ENCODE results near the gene FKBP6.
"Not testable (repeated sequence)": the region's sequence is repeated elsewhere in the genome, so short reads cannot be mapped to it uniquely, and the experiment has no call there.

Gene FKBP6

DNA sequence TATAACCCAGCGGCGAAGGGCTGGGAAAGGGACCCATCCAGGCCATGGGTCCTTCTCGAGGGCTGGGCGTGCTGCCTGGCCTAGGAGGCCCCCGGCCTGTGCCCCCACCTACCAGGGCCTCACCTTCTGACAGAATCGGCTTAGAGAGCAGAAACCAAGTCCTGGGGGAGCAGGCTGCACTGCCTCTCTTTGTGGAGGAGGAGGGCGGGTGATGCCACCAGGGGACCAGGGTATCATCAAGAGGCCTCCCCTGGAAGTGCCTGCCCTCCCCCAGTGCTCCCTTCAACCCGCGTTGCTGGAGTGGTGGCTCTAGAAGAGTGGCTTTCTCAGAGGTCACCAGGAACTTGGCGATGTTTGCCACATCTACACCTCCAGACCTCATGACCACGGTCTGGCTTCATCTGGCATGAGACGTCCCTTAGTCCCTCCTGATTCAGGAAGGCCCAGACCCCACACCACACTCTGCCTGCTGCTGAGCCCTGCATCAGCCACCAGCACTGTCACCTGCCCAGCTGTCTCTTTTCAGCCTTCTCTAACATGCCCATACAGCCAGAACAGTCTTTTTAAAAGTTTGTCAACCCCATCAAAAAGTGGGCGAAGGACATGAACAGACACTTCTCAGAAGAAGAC lies 31.9 kb downstream of the FKBP6 start:
- no peak overlapping the region for H3K9ac ChIP-seq (ENCODE audit: insufficient read length, low read depth)
- TF ChIP-seq SUZ12 (IDR thresholded peaks at IDR 0.05; ENCODE audit: extremely low read depth, insufficient read depth, insufficient read length) (no peak), ZNF274 (IDR thresholded peaks at IDR 0.05; ENCODE audit: low read depth, low read length) (no peak), YY1 (IDR thresholded peaks at IDR 0.05; ENCODE audit: insufficient read depth, insufficient read length) (no peak)

DNA sequence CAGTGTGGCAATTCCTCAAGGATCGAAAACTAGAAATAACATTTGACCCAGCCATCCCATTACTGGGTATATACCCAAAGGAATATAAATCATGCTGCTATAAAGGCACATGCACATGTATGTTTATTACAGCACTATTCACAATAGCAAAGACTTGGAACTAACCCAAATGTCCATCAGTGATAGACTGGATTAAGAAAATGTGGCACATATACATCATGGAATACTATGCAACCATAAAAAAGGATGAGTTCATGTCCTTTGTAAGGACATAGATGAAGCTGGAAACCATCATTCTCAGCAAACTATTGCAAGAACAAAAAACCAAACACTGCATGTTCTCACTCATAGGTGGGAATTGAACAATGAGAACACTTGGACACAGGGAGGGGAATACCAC lies 32.6 kb downstream of the FKBP6 start:
- DNase-seq (ENCODE audit: low read depth, low spot score); H3K36me3 ChIP-seq (ENCODE audit: insufficient read depth, insufficient read length, low read length); H3K9me3 ChIP-seq (ENCODE audit: insufficient read depth, low read length); H3K9ac ChIP-seq (ENCODE audit: insufficient read length, low read depth); H3K27me3 ChIP-seq (ENCODE audit: insufficient read depth, insufficient read length); H3K4me3 ChIP-seq (ENCODE audit: insufficient read length, low read depth): not testable (repeated sequence)
- H3K4me1 ChIP-seq (ENCODE audit: insufficient read depth, insufficient read length): peaks cover 12% of the 10 kb centered on the region

More for the DNA sequence above, 31.9 kb downstream of the FKBP6 start:
- H3K4me1 ChIP-seq (ENCODE audit: insufficient read depth, insufficient read length): peaks cover 16% of the 10 kb centered on the region
- H3K36me3 ChIP-seq (ENCODE audit: insufficient read depth, insufficient read length, low read length): no peaks in the 10 kb centered on the region
- H3K4me3 ChIP-seq (ENCODE audit: insufficient read length, low read depth): no peak overlapping the region
- H3K9me3 ChIP-seq (ENCODE audit: insufficient read depth, low read length): no peaks in the 10 kb centered on the region
- H3K27me3 ChIP-seq (ENCODE audit: insufficient read depth, insufficient read length): no peaks in the 10 kb centered on the region
- DNase-seq (ENCODE audit: low read depth, low spot score): no peak

DNA sequence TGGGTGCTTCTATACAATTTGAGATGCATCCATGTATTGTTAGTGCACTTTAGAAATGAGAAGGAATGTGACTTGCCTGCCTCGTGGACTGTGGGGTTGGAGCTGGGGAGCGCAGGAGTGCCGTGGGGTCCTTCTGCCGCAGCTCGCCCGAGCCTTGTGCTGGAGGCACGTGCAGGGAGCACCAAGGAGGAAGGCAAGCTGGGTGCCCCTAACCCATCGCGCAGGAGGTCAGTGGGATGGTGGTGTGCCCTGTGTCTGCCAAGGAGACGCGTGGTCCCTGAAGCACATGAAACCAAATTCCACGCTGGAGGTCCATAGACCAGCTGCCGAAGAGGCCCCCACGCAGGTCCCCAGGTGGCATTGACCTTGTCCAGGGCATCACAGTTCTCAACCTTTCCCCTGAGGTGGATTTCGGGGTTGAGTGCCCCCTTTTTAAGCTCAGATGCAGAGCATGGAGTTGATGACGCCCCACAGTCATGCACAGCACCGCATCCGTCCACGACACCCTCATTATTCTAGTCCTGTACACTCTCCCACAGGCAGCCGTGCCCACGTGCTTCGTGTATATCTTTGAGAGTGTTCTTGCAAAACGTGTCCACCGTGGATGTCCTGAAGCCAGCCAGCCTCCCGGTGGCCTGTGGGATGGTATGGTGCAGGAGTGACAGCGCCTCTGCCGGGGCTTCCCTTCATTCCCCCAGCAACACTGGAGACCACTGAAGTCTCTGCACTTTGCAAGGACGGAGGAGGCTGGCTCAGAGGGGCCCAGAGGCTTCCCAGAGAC lies 35.5 kb downstream of the FKBP6 start:
- no peak overlapping the region for H3K9ac ChIP-seq (ENCODE audit: insufficient read length, low read depth)
- peaks cover 10% of the 10 kb centered on the region for H3K4me1 ChIP-seq (ENCODE audit: insufficient read depth, insufficient read length)
- H3K36me3 ChIP-seq (ENCODE audit: insufficient read depth, insufficient read length, low read length): no peaks in the 10 kb centered on the region
- H3K27me3 ChIP-seq (ENCODE audit: insufficient read depth, insufficient read length): no peaks in the 10 kb centered on the region
- no peak overlapping the region for H3K4me3 ChIP-seq (ENCODE audit: insufficient read length, low read depth)
- no peak for DNase-seq (ENCODE audit: low read depth, low spot score)
- no peak for TF ChIP-seq SUZ12 (IDR thresholded peaks at IDR 0.05; ENCODE audit: extremely low read depth, insufficient read depth, insufficient read length)
- TF ChIP-seq YY1 (IDR thresholded peaks at IDR 0.05; ENCODE audit: insufficient read depth, insufficient read length): no peak
- TF ChIP-seq ZNF274 (IDR thresholded peaks at IDR 0.05; ENCODE audit: low read depth, low read length): no peak
- H3K9me3 ChIP-seq (ENCODE audit: insufficient read depth, low read length): no peaks in the 10 kb centered on the region

DNA sequence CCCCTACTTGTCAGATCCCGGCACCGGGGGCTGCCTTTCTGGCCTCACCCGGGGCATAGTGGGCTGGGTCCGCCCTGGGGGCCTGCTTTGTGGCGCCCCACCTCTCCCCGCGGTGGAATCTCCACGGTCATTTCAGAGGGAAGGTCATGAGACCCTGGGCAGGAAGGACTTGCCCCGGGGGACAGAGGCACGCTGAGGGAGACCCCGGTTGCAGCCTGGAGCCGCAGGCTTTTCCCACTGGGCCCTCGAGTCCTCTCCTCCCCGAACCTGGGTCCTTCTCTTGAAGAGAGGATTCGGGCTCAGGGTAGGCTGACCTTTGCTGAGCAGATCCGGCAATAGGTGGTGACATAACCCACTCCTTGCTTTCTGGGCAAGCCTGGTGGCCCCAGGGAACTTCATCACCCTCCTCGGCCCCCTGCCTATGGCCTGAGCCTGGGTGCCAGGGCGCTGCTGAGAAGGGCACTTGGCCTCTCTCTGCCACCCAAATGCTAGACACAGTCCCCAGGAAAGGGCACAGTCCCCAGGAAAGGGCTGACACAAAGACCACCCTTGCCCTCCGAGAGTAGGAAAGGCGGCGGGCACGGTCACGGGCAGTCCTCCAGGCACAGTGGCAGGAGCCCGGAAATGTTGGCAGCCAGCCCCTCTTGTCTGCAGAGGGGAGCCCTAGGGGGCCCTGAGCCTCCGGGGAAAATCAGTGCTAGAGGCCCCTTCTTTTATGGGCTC lies 36.2 kb downstream of the FKBP6 start:
- Histone ChIP-seq H3K4me1 (ENCODE audit: insufficient read depth, insufficient read length) (peaks cover 10% of the 10 kb centered on the region), H3K36me3 (ENCODE audit: insufficient read depth, insufficient read length, low read length) (no peaks in the 10 kb centered on the region), H3K9me3 (ENCODE audit: insufficient read depth, low read length) (no peaks in the 10 kb centered on the region), H3K4me3 (ENCODE audit: insufficient read length, low read depth) (no peak overlapping the region), H3K27me3 (ENCODE audit: insufficient read depth, insufficient read length) (no peaks in the 10 kb centered on the region), H3K9ac (ENCODE audit: insufficient read length, low read depth) (no peak overlapping the region)
- DNase-seq (ENCODE audit: low read depth, low spot score): no peak
- TF ChIP-seq ZNF274 (IDR thresholded peaks at IDR 0.05; ENCODE audit: low read depth, low read length): no peak
- no peak for TF ChIP-seq SUZ12 (IDR thresholded peaks at IDR 0.05; ENCODE audit: extremely low read depth, insufficient read depth, insufficient read length)
- no peak for TF ChIP-seq YY1 (IDR thresholded peaks at IDR 0.05; ENCODE audit: insufficient read depth, insufficient read length)

- Histone ChIP-seq H3K9me3 (ENCODE audit: insufficient read depth, low read length) (no peaks in the 10 kb centered on the region), H3K36me3 (ENCODE audit: insufficient read depth, insufficient read length, low read length) (no peaks in the 10 kb centered on the region), H3K27me3 (ENCODE audit: insufficient read depth, insufficient read length) (no peaks in the 10 kb centered on the region), H3K4me1 (ENCODE audit: insufficient read depth, insufficient read length) (peaks cover 6% of the 10 kb centered on the region), H3K4me3 (ENCODE audit: insufficient read length, low read depth) (no peak overlapping the region), H3K9ac (ENCODE audit: insufficient read length, low read depth) (no peak overlapping the region)
- no peak for TF ChIP-seq ZNF274 (IDR thresholded peaks at IDR 0.05; ENCODE audit: low read depth, low read length)
- no peak for TF ChIP-seq SUZ12 (IDR thresholded peaks at IDR 0.05; ENCODE audit: extremely low read depth, insufficient read depth, insufficient read length)
- TF ChIP-seq YY1 (IDR thresholded peaks at IDR 0.05; ENCODE audit: insufficient read depth, insufficient read length): no peak
- DNase-seq (ENCODE audit: low read depth, low spot score): no peak
These were observed 38.2 kb downstream of the FKBP6 start for GRCh38 chr7:73366127-73366526.

DNA sequence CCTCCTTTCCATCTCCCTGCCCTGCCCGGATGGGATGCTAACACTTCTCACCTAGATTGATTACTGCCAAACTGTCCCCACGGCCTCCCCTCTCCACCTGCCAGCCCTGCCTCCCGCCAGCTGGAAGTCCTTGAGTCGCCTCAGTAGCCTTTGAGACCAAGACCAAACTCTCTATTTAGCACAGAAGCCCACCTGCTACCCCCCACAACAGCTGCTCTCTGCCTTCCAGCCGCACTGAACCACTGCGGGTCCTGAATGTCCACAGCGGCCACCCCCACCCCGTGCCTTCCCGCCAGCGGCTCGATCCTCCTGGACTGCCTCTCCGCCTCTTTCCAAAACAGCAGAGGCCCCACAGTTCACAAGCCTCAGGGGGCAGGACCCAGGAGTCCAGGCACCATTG lies 39.0 kb downstream of the FKBP6 start:
- H3K9ac ChIP-seq (ENCODE audit: insufficient read length, low read depth): no peak overlapping the region
- H3K27me3 ChIP-seq (ENCODE audit: insufficient read depth, insufficient read length): no peaks in the 10 kb centered on the region
- H3K4me1 ChIP-seq (ENCODE audit: insufficient read depth, insufficient read length): peaks cover 6% of the 10 kb centered on the region
- DNase-seq (ENCODE audit: low read depth, low spot score): no peak
- no peaks in the 10 kb centered on the region for H3K9me3 ChIP-seq (ENCODE audit: insufficient read depth, low read length)
- no peaks in the 10 kb centered on the region for H3K36me3 ChIP-seq (ENCODE audit: insufficient read depth, insufficient read length, low read length)
- no peak overlapping the region for H3K4me3 ChIP-seq (ENCODE audit: insufficient read length, low read depth)
- TF ChIP-seq ZNF274 (IDR thresholded peaks at IDR 0.05; ENCODE audit: low read depth, low read length): no peak
- no peak for TF ChIP-seq SUZ12 (IDR thresholded peaks at IDR 0.05; ENCODE audit: extremely low read depth, insufficient read depth, insufficient read length)
- no peak for TF ChIP-seq YY1 (IDR thresholded peaks at IDR 0.05; ENCODE audit: insufficient read depth, insufficient read length)

- Histone ChIP-seq H3K9ac (ENCODE audit: insufficient read length, low read depth) (no peak overlapping the region), H3K27me3 (ENCODE audit: insufficient read depth, insufficient read length) (no peaks in the 10 kb centered on the region), H3K9me3 (ENCODE audit: insufficient read depth, low read length) (no peaks in the 10 kb centered on the region), H3K4me3 (ENCODE audit: insufficient read length, low read depth) (no peak overlapping the region), H3K36me3 (ENCODE audit: insufficient read depth, insufficient read length, low read length) (no peaks in the 10 kb centered on the region), H3K4me1 (ENCODE audit: insufficient read depth, insufficient read length) (peaks cover 4% of the 10 kb centered on the region)
- TF ChIP-seq ZNF274 (IDR thresholded peaks at IDR 0.05; ENCODE audit: low read depth, low read length) (no peak), YY1 (IDR thresholded peaks at IDR 0.05; ENCODE audit: insufficient read depth, insufficient read length) (no peak), SUZ12 (IDR thresholded peaks at IDR 0.05; ENCODE audit: extremely low read depth, insufficient read depth, insufficient read length) (no peak)
- DNase-seq (ENCODE audit: low read depth, low spot score): no peak
These were observed 41.0 kb downstream of the FKBP6 start for GRCh38 chr7:73369009-73369408.
